DND-41 (cell line): ENCODE data around the gene SESTD1.

Experiments
- CTCF ChIP-seq: IDR thresholded peaks from 2 replicates; pipeline ENCODE4 v1.5.1; 2012; ENCODE audit warnings: borderline replicate concordance, low read length, moderate library complexity, mild to moderate bottlenecking; ENCODE audit not compliant: poor library complexity, severe bottlenecking; ENCODE audit errors: extremely low read depth
- EZH2 ChIP-seq: IDR thresholded peaks from 3 replicates; pipeline ENCODE4 v1.6.1; 2012; ENCODE audit warnings: borderline replicate concordance, low read depth, mild to moderate bottlenecking, moderate library complexity, low read length, inconsistent platforms; ENCODE audit not compliant: severe bottlenecking

GRCh38 chr2:179195141-179195540 is 69.5 kb downstream of the SESTD1 start:
- TF ChIP-seq EZH2 (no peak), CTCF (no peak)
